HG02759 (cell line): Measurements from ENCODE around the gene MTUS2.
A peak's percentile ranks its signal among the peaks of the same experiment; 100 is the strongest.

ENCODE experiments used
- ATAC-seq: cut with Tn5 transposase; IDR thresholded peaks from one replicate; pipeline ENCODE4 v1.9.1; 2021; ENCODE audit warnings: mild to moderate bottlenecking, moderate library complexity; ENCODE audit not compliant: unreplicated experiment

MTUS2 gene

GRCh38 chr13:29021717-29022116, 201.6 kb downstream of the MTUS2 start:
- no peak for ATAC-seq

- ATAC-seq: no peak
Measured at GRCh38 chr13:29022410-29022809, 202.3 kb downstream of the MTUS2 start.

GRCh38 chr13:29022968-29023367, 202.8 kb downstream of the MTUS2 start:
- ATAC-seq: no peak

GRCh38 chr13:29024783-29025182, 204.6 kb downstream of the MTUS2 start:
- ATAC-seq: no peak

GRCh38 chr13:29028868-29029267, 208.7 kb downstream of the MTUS2 start:
- ATAC-seq: no peak

- ATAC-seq: no peak
Measured at GRCh38 chr13:29038700-29039099, 218.6 kb downstream of the MTUS2 start.

- ATAC-seq: no peak
Measured at GRCh38 chr13:29039212-29039611, 219.1 kb downstream of the MTUS2 start.

GRCh38 chr13:29046588-29046987, 226.4 kb downstream of the MTUS2 start:
- ATAC-seq: no peak

- ATAC-seq: no peak
Measured at GRCh38 chr13:29049524-29049923, 229.4 kb downstream of the MTUS2 start.

- no peak for ATAC-seq
Measured at GRCh38 chr13:29050719-29051118, 230.6 kb downstream of the MTUS2 start.

- ATAC-seq: no peak
Measured at GRCh38 chr13:29059800-29060199, 239.7 kb downstream of the MTUS2 start.

GRCh38 chr13:29065142-29065541, 245.0 kb downstream of the MTUS2 start:
- no peak for ATAC-seq

GRCh38 chr13:29067306-29067945, 247.3 kb downstream of the MTUS2 start:
- ATAC-seq: no peak

GRCh38 chr13:29073755-29074154, 253.6 kb downstream of the MTUS2 start:
- ATAC-seq: no peak

GRCh38 chr13:29077051-29077813, 257.1 kb downstream of the MTUS2 start:
- no peak for ATAC-seq

- peak; percentile 79 for ATAC-seq
Measured at GRCh38 chr13:29081036-29081435, 260.9 kb downstream of the MTUS2 start.

- ATAC-seq: no peak
Measured at GRCh38 chr13:29081697-29082440, 261.7 kb downstream of the MTUS2 start.

GRCh38 chr13:29099781-29100406, 279.8 kb downstream of the MTUS2 start:
- no peak for ATAC-seq

GRCh38 chr13:29100758-29101157, 280.6 kb downstream of the MTUS2 start:
- ATAC-seq: no peak

- no peak for ATAC-seq
Measured at GRCh38 chr13:29101409-29101808, 281.3 kb downstream of the MTUS2 start.

GRCh38 chr13:29101905-29102304, 281.8 kb downstream of the MTUS2 start:
- ATAC-seq: no peak
